GM12878 (cell line): Measurements from ENCODE around the gene CENPQ. TPM values are rescaled to one million over a fixed set of nuclear protein-coding genes. Genes with fewer than 3 reads are reported as not detected.

ENCODE experiments used
- ATAC-seq: fragments of 200-7000 bp; cut with Tn5 transposase; 3 replicates; pipeline ENCODE4 v1.9.1; 2020; ENCODE audit warnings: mild to moderate bottlenecking, moderate library complexity
- BruUV-seq: library from RNA; stranded (reverse); fragments of 400-500 nt; replicated peaks from 2 replicates; lab custom pipeline; 2021; lab: Mats Ljungman, UMichigan
- CTCF ChIA-PET: fragments of 300-600 bp; sonication (Branson Sonifier 250); formaldehyde crosslinking; extraction: SDS; loops from one replicate; lab custom pipeline; 2021; ENCODE audit warnings: inconsistent platforms; lab: Yijun Ruan, JAX
- POLR2A ChIA-PET: fragments of 350-600 bp; formaldehyde crosslinking; extraction: SDS; loops from one replicate; lab custom pipeline; 2021; ENCODE audit warnings: inconsistent platforms; lab: Charles Lee
- RAD21 ChIA-PET: fragments of 300-600 bp; sonication (Branson Sonifier 250); formaldehyde crosslinking; loops from one replicate; lab custom pipeline; 2023; ENCODE audit warnings: antibody characterized with exemption; ENCODE audit not compliant: unreplicated experiment; lab: Charles Lee
- SMC1A ChIA-PET: fragments of 300-600 bp; sonication (Branson Sonifier 250); formaldehyde crosslinking; loops from one replicate; lab custom pipeline; 2023; ENCODE audit not compliant: unreplicated experiment, uncharacterized antibody; lab: Charles Lee
- DNase-seq: peaks from one replicate; pipeline ENCODE4 v3.0.0-alpha.2; 2011; ENCODE audit warnings: low read depth, low spot score
- FAIRE-seq: peaks from 3 replicates; lab custom pipeline; 2011; peaks lifted over from hg19 to GRCh38; lab: Jason Lieb, UNC
- H2AFZ ChIP-seq: 2 replicates; pipeline ENCODE4 v1.6.0; 2011; ENCODE audit warnings: low read depth, low read length, control low read depth; ENCODE audit not compliant: control insufficient read depth
- H3K27ac ChIP-seq: 2 replicates; pipeline ENCODE4 v1.5.1; 2011; ENCODE audit warnings: control low read depth; ENCODE audit not compliant: control insufficient read depth, insufficient read depth
- H3K27me3 ChIP-seq, 2 experiments: replicated peaks in 1 of 2; 2 replicates each; pipeline versions ENCODE4 v1.6.0 to v1.6.1; 2011; ENCODE audit warnings: low read length in 1 of 2; ENCODE audit not compliant: control insufficient read depth in 2 of 2, insufficient read depth in 2 of 2
- H3K36me3 ChIP-seq, 2 experiments: 2 replicates each; pipeline ENCODE4 v1.5.1; 2011; ENCODE audit warnings: low read length in 1 of 2; ENCODE audit not compliant: control insufficient read depth in 2 of 2, insufficient read depth in 2 of 2
- H3K4me1 ChIP-seq: 2 replicates; pipeline ENCODE4 v1.6.1; 2011; ENCODE audit warnings: mild to moderate bottlenecking, low read length, moderate library complexity, mixed read lengths; ENCODE audit not compliant: control insufficient read depth, insufficient read depth
- H3K4me2 ChIP-seq: 2 replicates; pipeline ENCODE4 v1.6.0; 2011; ENCODE audit warnings: control low read depth; ENCODE audit not compliant: control insufficient read depth, insufficient read depth
- H3K4me3 ChIP-seq: fragments of 200-600 bp; sonication (generic); 2 replicates; pipeline ENCODE4 v1.5.1; 2016
- H3K79me2 ChIP-seq: 2 replicates; pipeline ENCODE4 v1.6.0; 2011; ENCODE audit warnings: low read length; ENCODE audit not compliant: control insufficient read depth, insufficient read depth
- H3K9ac ChIP-seq: 2 replicates; pipeline ENCODE4 v1.8.0; 2011; ENCODE audit warnings: low read length, control low read depth, mixed read lengths; ENCODE audit not compliant: control insufficient read depth, insufficient read depth
- H3K9me3 ChIP-seq: replicated peaks from 3 replicates; pipeline ENCODE4 v1.5.1; 2011; ENCODE audit warnings: mild to moderate bottlenecking, low read length; ENCODE audit not compliant: control insufficient read depth, insufficient read depth
- H4K20me1 ChIP-seq: 2 replicates; pipeline ENCODE4 v1.6.0; 2011; ENCODE audit not compliant: control insufficient read depth, insufficient read depth
- ATF7 ChIP-seq: fragments of 450-650 bp; IDR thresholded peaks from 2 replicates; pipeline ENCODE4 v1.6.1; 2016; ENCODE audit warnings: low read depth, mild to moderate bottlenecking
- BACH1 ChIP-seq: fragments of 450-650 bp; IDR thresholded peaks from 2 replicates; pipeline ENCODE4 v1.6.1; 2017; ENCODE audit warnings: mild to moderate bottlenecking, borderline replicate concordance
- CBX5 ChIP-seq: sonication (generic); IDR thresholded peaks from 2 replicates; pipeline ENCODE4 v1.6.1; 2016; ENCODE audit warnings: low read depth, moderate library complexity, mild to moderate bottlenecking, inconsistent platforms
- E4F1 ChIP-seq: fragments of 450-650 bp; IDR thresholded peaks from 2 replicates; pipeline ENCODE4 v1.6.1; 2018; ENCODE audit warnings: borderline replicate concordance, mild to moderate bottlenecking; ENCODE audit not compliant: partially characterized antibody
- EGR1 ChIP-seq, 2 experiments: IDR thresholded peaks; 1 replicate in 1 of 2; 2 replicates in 1 of 2; pipeline ENCODE4 v1.6.1; 2011 to 2012; ENCODE audit warnings: low read depth in 2 of 2, low read length in 2 of 2, borderline replicate concordance in 1 of 2, mild to moderate bottlenecking in 1 of 2, moderate library complexity in 1 of 2
- HSF1 ChIP-seq: fragments of 150-350 bp; IDR thresholded peaks from 2 replicates; pipeline ENCODE4 v1.6.1; 2014; ENCODE audit warnings: mild to moderate bottlenecking, low read depth, low read length
- PAX5 ChIP-seq: IDR thresholded peaks from 2 replicates; pipeline ENCODE4 v1.6.1; 2011; ENCODE audit warnings: low read depth, low read length, borderline replicate concordance
- RFX5 ChIP-seq: IDR thresholded peaks from 2 replicates; pipeline ENCODE4 v1.6.1; 2011; ENCODE audit warnings: low read depth, low read length, improper control_type of control experiment
- SKIL ChIP-seq: fragments of 450-650 bp; IDR thresholded peaks from 2 replicates; pipeline ENCODE4 v1.6.1; 2017; ENCODE audit warnings: mild to moderate bottlenecking, low read depth, inconsistent platforms; ENCODE audit not compliant: poor library complexity, severe bottlenecking
- SMC3 ChIP-seq: IDR thresholded peaks from 2 replicates; pipeline ENCODE4 v1.6.1; 2011; ENCODE audit warnings: low read length, improper control_type of control experiment, borderline replicate concordance
- SP1 ChIP-seq: IDR thresholded peaks from one replicate; pipeline ENCODE4 v1.6.1; 2011; ENCODE audit warnings: low read depth, low read length
- WGBS: methylation state at CpG from one replicate; pipeline ENCODE4 v1.1.6; 2016; ENCODE audit warnings: low lambda C conversion rate; ENCODE audit not compliant: insufficient replicate concordance, insufficient coverage; ENCODE audit errors: missing lambda C conversion rate; 5-methylcytosine and 5-hydroxymethylcytosine counted together
- in situ Hi-C: fragments of 300-500 bp; cut with MboI; formaldehyde crosslinking; loops from 9 replicates; pipeline ENCODE4 v1.14.3; 2018; ENCODE audit warnings: mixed read lengths
- intact Hi-C: fragments of 100-400 bp; cut with micrococcal nuclease; formaldehyde crosslinking; loops from one replicate; pipeline ENCODE4 v1.14.2; 2022; ENCODE audit not compliant: unreplicated experiment
- polyA plus RNA-seq, 11 experiments: library from polyadenylated mRNA; depleted of rRNA in 4 of 11; unstranded in 6 of 11; stranded (reverse) in 5 of 11; fragments of >200 nt; fragmentation: Nextera tagmentation in 4 of 11; fragmentation: Illumina TruSeq in 1 of 11; extraction: Ambion mirVana in 4 of 11; extraction: Trizol in 1 of 11; gene quantifications; 1 replicate in 1 of 11; 2 replicates in 10 of 11; pipeline versions ENCODE4 v1.2.1 to v1.2.3, GENCODE V29; 2011 to 2016; ENCODE audit warnings: inconsistent platforms in 2 of 11, missing spikeins in 2 of 11, low read depth in 1 of 11
- total RNA-seq, 4 experiments: library from RNA; depleted of rRNA in 3 of 4; stranded (reverse); fragments of >200 nt in 3 of 4; fragmentation: Illumina TruSeq in 1 of 4; extraction: Trizol in 1 of 4; gene quantifications; 2 replicates each; pipeline versions ENCODE4 v1.2.1 to v1.2.3, GENCODE V29; 2013 to 2021

Gene CENPQ
- total and polyA plus RNA-seq, 10 of the 15 experiments (the other 5 are each of a cell fraction or from before 2014, with no cell fraction given) = 7.4 to 34.2 (median 17.8) TPM

- POLR2A ChIA-PET = no interaction called here
- SMC1A ChIA-PET = no interaction called here
- Histone ChIP-seq H3K9me3 (no peaks in the 10 kb centered on the region), H3K27ac (no peak overlapping the region), H3K4me3 (no peak overlapping the region), H4K20me1 (no peaks in the 10 kb centered on the region), H3K9ac (no peak overlapping the region), H3K36me3 (peaks cover 0 to 4% of the 10 kb centered on the region in 2 experiments; a peak in 2 of 4 replicates), H3K79me2 (no peaks in the 10 kb centered on the region), H3K27me3 (no peaks in the 10 kb centered on the region), H3K4me2 (no peak overlapping the region), H3K4me1 (no peaks in the 10 kb centered on the region), H2AFZ (no peak overlapping the region)
- in situ Hi-C loops (no loop called here), intact Hi-C loops (no loop called here)
- BruUV-seq = no TSS peak
- CTCF ChIA-PET = no interaction called here
- WGBS = 97% methylated on average over 4 of the region's 4 CpGs
- ATAC-seq (no peak), FAIRE-seq (no peak), DNase-seq (no peak)
- TF ChIP-seq EGR1 (IDR thresholded peaks at IDR 0.05; ENCODE audit: borderline replicate concordance in 1 of 2, low read depth in 2 of 2, low read length in 2 of 2) (no peak), BACH1 (no peak), SKIL (no peak), PAX5 (no peak)
- RAD21 ChIA-PET = no interaction called here
Measured at GRCh38 chr6:49490633-49491032, 27.5 kb downstream of the CENPQ start.

GRCh38 chr6:49497304-49497703, 34.1 kb downstream of the CENPQ start:
- no peak for FAIRE-seq
- POLR2A ChIA-PET = no interaction called here
- no peak for TF ChIP-seq RFX5
- TF ChIP-seq ATF7 = no peak
- TF ChIP-seq BACH1 = no peak
- TF ChIP-seq SP1 = no peak
- no peak for TF ChIP-seq E4F1
- no peak for TF ChIP-seq CBX5
- no peak for TF ChIP-seq HSF1
- no peak for TF ChIP-seq SMC3

More at GRCh38 chr6:49497304-49497703, 34.1 kb downstream of the CENPQ start:
- Histone ChIP-seq H3K9ac (no peak overlapping the region), H3K4me3 (no peak overlapping the region), H3K4me1 (no peaks in the 10 kb centered on the region), H3K27me3 (no peaks in the 10 kb centered on the region), H3K79me2 (no peaks in the 10 kb centered on the region), H3K27ac (no peak overlapping the region), H4K20me1 (no peaks in the 10 kb centered on the region), H3K9me3 (no peaks in the 10 kb centered on the region), H3K4me2 (no peak overlapping the region), H3K36me3 (peaks cover 0 to 3% of the 10 kb centered on the region in 2 experiments; a peak in 1 of 4 replicates), H2AFZ (no peak overlapping the region)
- ChIA-PET CTCF (no interaction called here), RAD21 (no interaction called here), SMC1A (no interaction called here)
- BruUV-seq = no TSS peak
- intact Hi-C loops = no loop called here
- in situ Hi-C loops = no loop called here
- no peak for ATAC-seq
- 66% methylated on average over 3 of the region's 3 CpGs for WGBS
- no peak for DNase-seq
